Measurements from ENCODE around the gene PLEKHA5. TPM values are rescaled to one million over a fixed set of nuclear protein-coding genes. Genes with fewer than 3 reads are reported as not detected.

Gene PLEKHA5
- total and polyA plus RNA-seq, 7 donors = 0.52 to 3.3 (median 0.80) TPM

GRCh38 chr12:19113464-19113863 is 16.1 kb upstream of the PLEKHA5 start:
- no peak for ATAC-seq

GRCh38 chr12:19115285-19115684 is 14.2 kb upstream of the PLEKHA5 start:
- no peak for ATAC-seq
- WGBS, 3 donors = 92 to 97% (median 96%) methylated on average over 1 of the region's 1 CpG
- intact Hi-C loops (cut with DNase I) = no loop called here

More at GRCh38 chr12:19113464-19113863, 16.1 kb upstream of the PLEKHA5 start:
- Histone ChIP-seq H3K27me3 (ENCODE audit: insufficient read depth in 3 of 3, low read length in 2 of 3) (no peaks in the 10 kb centered on the region), H3K4me1 (no peaks in the 10 kb centered on the region), H3K4me3 (no peak overlapping the region), H3K36me3 (ENCODE audit: insufficient read depth in 1 of 2, low read depth in 1 of 2) (no peaks in the 10 kb centered on the region), H3K27ac (no peak overlapping the region), H3K9me3 (no peaks in the 10 kb centered on the region)
- TF ChIP-seq CTCF (IDR thresholded peaks at IDR 0.05) = no peak
- DNase-seq = no peak
- intact Hi-C loops (cut with DNase I) = no loop called here
- WGBS, 3 donors = 89 to 96% (median 95%) methylated on average over 3 of the region's 3 CpGs

GRCh38 chr12:19119440-19119839 is 10.1 kb upstream of the PLEKHA5 start:
- intact Hi-C loops (cut with DNase I) = no loop called here
- 94 to 97% (median 95%) methylated on average over 3 of the region's 3 CpGs for WGBS, 3 donors
- no peak overlapping the region for H3K4me3 ChIP-seq
- no peak for DNase-seq
- H3K27me3 ChIP-seq (ENCODE audit: insufficient read depth in 3 of 3, low read length in 2 of 3) = no peaks in the 10 kb centered on the region
- no peak for TF ChIP-seq CTCF (IDR thresholded peaks at IDR 0.05)
- H3K4me1 ChIP-seq = no peaks in the 10 kb centered on the region
- no peaks in the 10 kb centered on the region for H3K9me3 ChIP-seq
- H3K27ac ChIP-seq = no peak overlapping the region
- ATAC-seq = no peak
- no peaks in the 10 kb centered on the region for H3K36me3 ChIP-seq (ENCODE audit: insufficient read depth in 1 of 2, low read depth in 1 of 2)

More at GRCh38 chr12:19115285-19115684, 14.2 kb upstream of the PLEKHA5 start:
- no peak for DNase-seq
- Histone ChIP-seq H3K36me3 (ENCODE audit: insufficient read depth in 1 of 2, low read depth in 1 of 2) (no peaks in the 10 kb centered on the region), H3K27ac (no peak overlapping the region), H3K4me3 (no peak overlapping the region), H3K9me3 (no peaks in the 10 kb centered on the region), H3K4me1 (no peaks in the 10 kb centered on the region), H3K27me3 (ENCODE audit: insufficient read depth in 3 of 3, low read length in 2 of 3) (no peaks in the 10 kb centered on the region)
- TF ChIP-seq CTCF (IDR thresholded peaks at IDR 0.05) = no peak

GRCh38 chr12:19120795-19121194 is 8.7 kb upstream of the PLEKHA5 start:
- DNase-seq (no peak), ATAC-seq (no peak)
- Histone ChIP-seq H3K9me3 (no peaks in the 10 kb centered on the region), H3K36me3 (ENCODE audit: insufficient read depth in 1 of 2, low read depth in 1 of 2) (no peaks in the 10 kb centered on the region), H3K27ac (no peak overlapping the region), H3K27me3 (ENCODE audit: insufficient read depth in 3 of 3, low read length in 2 of 3) (no peaks in the 10 kb centered on the region), H3K4me1 (no peaks in the 10 kb centered on the region), H3K4me3 (no peak overlapping the region)
- WGBS, 3 donors = 57 to 61% (median 58%) methylated on average over 3 of the region's 3 CpGs
- intact Hi-C loops (cut with DNase I) = no loop called here
- no peak for TF ChIP-seq CTCF (IDR thresholded peaks at IDR 0.05)

GRCh38 chr12:19121449-19122018 is 8.0 kb upstream of the PLEKHA5 start:
- H3K4me1 ChIP-seq = no peaks in the 10 kb centered on the region
- TF ChIP-seq CTCF (IDR thresholded peaks at IDR 0.05) = no peak
- ATAC-seq (no peak), DNase-seq (no peak)
- no peak overlapping the region for H3K4me3 ChIP-seq
- 65 to 87% (median 78%) methylated on average over 1 of the region's 1 CpG for WGBS, 3 donors
- H3K9me3 ChIP-seq = peaks cover 5% of the 10 kb centered on the region
- no peak overlapping the region for H3K27ac ChIP-seq
- intact Hi-C loops (cut with DNase I) = no loop called here
- no peaks in the 10 kb centered on the region for H3K36me3 ChIP-seq (ENCODE audit: insufficient read depth in 1 of 2, low read depth in 1 of 2)
- H3K27me3 ChIP-seq (ENCODE audit: insufficient read depth in 3 of 3, low read length in 2 of 3) = no peaks in the 10 kb centered on the region
